ENCODE data around the gene UBA6.

DNA sequence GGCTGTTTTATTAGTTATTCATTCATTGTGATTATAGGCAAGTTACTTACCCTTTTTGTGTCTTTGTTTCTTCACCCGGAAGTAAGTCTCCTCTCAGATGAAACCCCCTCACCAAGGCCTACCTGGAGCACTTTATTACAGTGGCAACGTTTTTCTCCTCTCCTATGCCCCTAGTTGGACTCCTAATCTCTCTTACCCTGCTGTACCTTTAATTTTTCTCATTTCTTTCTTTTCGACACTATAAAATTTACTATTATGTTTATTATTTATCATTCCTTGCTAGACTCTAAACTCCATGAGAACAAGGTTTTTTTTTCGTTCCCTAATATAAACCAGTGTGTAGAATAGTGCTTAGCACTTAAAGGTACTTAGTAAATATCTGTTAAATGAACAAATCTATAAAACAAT, 124.9 kb downstream of the UBA6 start:
- TF ChIP-seq POLR2AphosphoS5 (IDR thresholded peaks at IDR 0.05; ENCODE audit: low read depth, low read length) (no peak), TAF1 (IDR thresholded peaks at IDR 0.05; ENCODE audit: borderline replicate concordance, insufficient read depth, low read length) (no peak), FOXP2 (optimal IDR thresholded peaks at IDR 0.05; ENCODE audit: borderline replicate concordance, extremely low read depth, extremely low read length, insufficient read depth) (no peak)
- TF ChIP-seq, protein P1, sequence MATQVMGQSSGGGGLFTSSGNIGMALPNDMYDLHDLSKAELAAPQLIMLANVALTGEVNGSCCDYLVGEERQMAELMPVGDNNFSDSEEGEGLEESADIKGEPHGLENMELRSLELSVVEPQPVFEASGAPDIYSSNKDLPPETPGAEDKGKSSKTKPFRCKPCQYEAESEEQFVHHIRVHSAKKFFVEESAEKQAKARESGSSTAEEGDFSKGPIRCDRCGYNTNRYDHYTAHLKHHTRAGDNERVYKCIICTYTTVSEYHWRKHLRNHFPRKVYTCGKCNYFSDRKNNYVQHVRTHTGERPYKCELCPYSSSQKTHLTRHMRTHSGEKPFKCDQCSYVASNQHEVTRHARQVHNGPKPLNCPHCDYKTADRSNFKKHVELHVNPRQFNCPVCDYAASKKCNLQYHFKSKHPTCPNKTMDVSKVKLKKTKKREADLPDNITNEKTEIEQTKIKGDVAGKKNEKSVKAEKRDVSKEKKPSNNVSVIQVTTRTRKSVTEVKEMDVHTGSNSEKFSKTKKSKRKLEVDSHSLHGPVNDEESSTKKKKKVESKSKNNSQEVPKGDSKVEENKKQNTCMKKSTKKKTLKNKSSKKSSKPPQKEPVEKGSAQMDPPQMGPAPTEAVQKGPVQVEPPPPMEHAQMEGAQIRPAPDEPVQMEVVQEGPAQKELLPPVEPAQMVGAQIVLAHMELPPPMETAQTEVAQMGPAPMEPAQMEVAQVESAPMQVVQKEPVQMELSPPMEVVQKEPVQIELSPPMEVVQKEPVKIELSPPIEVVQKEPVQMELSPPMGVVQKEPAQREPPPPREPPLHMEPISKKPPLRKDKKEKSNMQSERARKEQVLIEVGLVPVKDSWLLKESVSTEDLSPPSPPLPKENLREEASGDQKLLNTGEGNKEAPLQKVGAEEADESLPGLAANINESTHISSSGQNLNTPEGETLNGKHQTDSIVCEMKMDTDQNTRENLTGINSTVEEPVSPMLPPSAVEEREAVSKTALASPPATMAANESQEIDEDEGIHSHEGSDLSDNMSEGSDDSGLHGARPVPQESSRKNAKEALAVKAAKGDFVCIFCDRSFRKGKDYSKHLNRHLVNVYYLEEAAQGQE (IDR thresholded peaks at IDR 0.05; ENCODE audit: insufficient read depth in 1 of 2, low read depth in 2 of 2, low read length in 2 of 2) = no peak
